ENCODE data around the gene DENND4B.
"Not testable (repeated sequence)": the region's sequence is repeated elsewhere in the genome, so short reads cannot be mapped to it uniquely, and the experiment has no call there.

Gene DENND4B

GRCh38 chr1:153922076-153922971 lies 24.2 kb downstream of the DENND4B start:
- DNase-seq = no peak

DNA sequence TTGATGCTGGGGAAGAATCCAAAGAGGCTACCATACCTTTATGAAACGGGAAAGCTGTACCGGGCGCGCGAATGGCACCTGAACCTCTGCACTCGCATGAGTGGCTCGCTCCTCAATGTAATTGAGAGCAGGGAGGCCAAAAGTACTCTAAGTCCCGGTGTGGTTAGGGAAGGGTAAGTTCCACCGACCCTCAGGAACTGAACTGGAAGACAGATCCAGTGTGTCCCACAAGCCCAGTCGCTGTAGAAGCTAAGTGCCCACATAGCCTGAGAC lies 24.8 kb downstream of the DENND4B start:
- peak; percentile 13 for DNase-seq

DNA sequence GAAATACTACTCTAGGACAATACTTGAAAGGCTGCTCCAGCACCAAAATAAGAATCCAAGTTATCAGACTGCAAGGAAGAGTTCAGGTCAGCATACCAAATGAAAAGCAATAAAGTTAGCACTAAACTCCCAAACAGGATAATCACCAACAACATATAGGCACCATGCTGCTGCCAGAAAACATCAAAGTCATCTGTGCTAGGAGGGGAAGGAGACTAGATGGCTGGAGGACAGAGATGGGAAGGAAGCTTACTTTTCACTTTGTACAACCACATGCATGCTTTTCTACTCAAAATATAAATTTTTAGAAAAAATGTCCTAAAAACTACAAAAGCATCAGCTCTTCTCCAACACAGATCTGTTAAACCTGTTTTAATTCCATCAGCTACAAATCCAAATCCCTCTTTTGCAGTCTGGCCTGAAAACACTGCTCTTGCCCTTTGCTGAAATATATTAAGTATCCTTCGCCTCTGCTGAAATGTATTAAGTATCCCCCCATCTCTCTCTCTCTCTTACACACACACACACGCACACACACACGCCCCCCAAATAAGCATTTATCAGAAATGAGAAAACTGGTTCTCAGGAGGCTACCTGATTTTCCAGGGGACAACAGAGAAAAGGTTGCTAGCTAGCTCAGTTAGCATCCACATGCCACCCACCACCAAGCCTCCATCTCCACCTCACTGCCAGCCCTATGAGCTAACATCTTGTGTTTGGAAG lies 25.3 kb downstream of the DENND4B start:
- no peak for DNase-seq

DNA sequence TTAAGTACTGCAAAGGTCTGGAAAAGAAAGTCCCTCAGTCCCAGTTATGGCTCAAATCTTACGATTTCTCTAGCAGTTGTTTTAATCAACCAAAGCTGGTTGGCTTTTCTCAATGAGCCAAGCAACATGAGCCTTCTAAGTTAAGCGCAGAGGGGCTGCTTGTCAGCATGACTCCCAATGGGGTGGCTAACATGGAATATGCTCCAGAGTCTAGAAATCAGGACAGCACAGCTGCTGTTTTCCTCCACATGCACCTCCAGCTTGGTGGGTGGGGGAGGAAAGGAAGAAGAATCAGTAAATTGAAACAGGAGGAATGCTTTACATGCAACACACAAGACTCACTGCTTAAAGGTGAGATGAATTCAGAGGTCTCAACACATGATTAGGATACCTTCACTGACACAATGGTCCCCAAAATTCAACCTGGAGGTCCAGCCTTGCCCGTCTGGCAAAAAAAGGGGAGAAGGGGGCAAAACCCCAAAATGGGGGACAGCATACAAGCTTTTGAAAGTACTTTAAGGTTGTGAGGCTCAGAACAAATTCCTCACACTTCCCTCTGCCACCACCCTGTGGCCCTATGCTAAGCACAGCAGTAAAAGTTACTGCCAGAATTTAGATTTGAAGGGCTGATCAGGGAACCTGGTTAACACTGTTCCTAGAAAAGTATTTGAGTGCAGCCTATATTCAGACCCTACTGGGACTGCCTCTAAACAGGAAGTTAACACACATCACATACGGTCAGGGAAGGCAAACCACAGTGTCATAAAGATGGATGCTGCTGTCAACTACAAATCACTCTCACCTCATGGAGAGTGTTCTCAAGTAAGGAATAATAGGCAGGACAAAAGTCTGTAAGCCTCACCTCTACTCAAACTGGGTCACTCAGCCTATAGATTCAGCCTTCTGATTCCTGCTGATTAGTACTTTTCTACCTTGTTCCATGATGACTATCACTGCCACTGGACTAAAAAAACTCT lies 26.4 kb downstream of the DENND4B start:
- no peak for DNase-seq

DNA sequence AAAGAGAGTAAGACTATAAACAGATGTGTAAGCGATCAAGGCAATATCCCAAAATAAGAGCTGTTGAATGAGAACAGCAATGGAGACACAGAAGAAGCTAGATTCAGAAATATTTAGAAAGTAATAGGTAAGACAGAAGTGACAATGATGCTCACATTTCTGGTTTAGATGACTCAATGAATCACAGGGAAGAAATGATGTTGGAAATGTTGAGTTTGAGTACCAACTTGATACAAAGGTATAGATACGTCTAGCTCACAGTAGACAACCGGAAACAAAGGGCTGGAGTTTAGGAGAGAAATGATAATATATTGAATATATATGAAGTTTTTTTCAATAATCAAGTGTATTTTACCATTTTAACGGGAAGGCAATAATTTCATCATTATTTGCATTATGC lies 30.2 kb downstream of the DENND4B start:
- no peak for DNase-seq

GRCh38 chr1:153912349-153912748 lies 34.2 kb downstream of the DENND4B start:
- no peak for DNase-seq

DNA sequence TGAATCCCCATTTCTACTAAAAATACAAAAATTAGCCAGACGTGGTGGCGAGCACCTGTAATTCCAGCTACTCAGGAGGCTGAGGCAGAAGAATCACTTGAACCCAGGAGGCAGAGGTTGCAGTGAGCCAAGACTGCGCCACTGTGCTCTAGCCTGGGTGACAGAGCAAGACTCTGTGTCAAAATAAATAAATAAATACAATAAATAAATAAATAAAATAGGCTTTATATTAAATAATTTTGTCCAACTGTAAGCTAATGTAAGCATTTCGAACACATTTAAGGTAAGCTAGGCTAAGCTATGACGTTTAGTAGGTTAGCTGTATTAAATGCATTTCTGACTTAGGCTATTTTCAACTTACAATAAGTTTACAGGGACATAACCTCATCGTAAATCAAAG lies 36.0 kb downstream of the DENND4B start:
- DNase-seq = not testable (repeated sequence)

DNA sequence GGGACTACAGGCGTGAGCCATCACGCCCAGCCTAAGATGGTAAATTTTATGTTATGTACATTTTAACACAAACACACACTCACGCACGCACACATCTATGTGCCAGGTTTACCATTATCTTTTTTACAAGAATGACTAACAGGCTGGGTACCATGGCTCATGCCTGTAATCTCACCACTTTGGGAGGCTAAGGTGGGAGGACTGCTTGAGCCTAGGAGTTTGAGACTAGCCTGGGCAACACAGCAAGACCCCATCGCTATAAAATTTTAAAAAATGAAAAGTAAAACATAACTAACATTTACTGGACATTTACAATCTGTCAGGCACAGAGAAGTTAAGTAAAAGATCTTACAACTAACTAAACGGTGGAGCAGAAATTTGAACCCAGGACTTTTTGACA lies 38.4 kb downstream of the DENND4B start:
- DNase-seq = no peak

DNA sequence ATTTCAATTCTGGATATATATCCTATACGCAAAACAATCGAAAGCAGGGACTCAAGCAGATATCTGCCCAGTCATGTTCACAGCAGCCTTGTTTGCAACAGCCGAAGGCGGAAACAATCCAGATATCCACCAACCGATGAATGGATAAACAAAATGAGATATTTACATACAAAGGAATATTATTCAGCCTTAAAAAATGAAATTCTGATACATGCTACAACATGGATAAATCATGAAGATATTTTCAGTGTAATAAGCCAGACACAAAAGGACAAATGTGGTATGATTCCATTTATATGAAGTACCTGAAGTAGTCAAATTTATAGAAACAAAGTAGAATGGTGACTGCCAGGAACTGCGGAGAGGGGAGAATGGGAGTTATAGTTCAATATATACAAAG lies 39.4 kb downstream of the DENND4B start:
- DNase-seq = no peak

GRCh38 chr1:153906396-153906795 lies 40.1 kb downstream of the DENND4B start:
- DNase-seq = no peak

DNA sequence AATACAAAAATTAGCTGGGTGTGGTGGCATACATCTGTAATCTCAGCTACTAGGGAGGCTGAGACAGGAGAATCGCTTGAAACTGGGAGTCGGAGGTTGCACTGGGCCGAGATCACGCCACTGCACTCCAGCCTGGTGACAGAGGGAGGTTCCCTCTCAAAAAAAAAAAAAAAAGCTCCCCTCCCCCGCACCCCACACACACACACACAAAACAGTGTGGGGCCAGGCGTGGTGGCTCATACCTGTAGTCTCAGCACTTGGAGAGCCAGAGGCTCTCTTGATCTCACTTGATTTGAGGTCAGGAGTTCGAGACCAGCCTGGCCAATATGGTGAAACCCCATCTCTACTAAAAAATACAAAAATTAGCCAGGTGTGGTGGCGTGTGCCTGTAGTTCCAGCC lies 40.6 kb downstream of the DENND4B start:
- DNase-seq = not testable (repeated sequence)

- DNase-seq = no peak
These were observed 42.6 kb downstream of the DENND4B start for GRCh38 chr1:153903841-153904455.

- DNase-seq = no peak
These were observed 47.0 kb downstream of the DENND4B start for GRCh38 chr1:153899509-153899908.

- DNase-seq = not testable (repeated sequence)
These were observed 50.7 kb downstream of the DENND4B start for GRCh38 chr1:153895866-153896265.

DNA sequence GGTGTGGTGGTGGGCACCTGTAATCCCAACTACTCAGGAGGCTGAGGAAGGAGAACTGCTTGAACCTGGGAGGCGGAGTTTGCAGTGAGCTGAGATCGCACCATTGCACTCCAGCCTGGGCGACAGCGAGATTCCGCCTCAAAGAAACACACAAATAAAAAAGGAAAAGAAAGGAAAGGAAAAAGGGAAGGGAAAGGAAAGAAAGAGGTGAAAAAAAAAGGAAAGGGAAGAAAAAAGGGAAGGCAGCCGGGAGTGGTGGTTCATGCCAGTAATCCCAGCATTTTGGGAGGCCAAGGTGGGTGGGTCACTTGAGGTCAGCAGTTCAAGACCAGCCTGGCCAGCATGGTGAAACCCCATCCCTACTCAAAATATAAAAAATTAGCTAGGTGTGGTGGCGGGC lies 55.5 kb downstream of the DENND4B start:
- not testable (repeated sequence) for DNase-seq

GRCh38 chr1:153888533-153888932 lies 58.0 kb downstream of the DENND4B start:
- no peak for DNase-seq

GRCh38 chr1:153886127-153886526 lies 60.4 kb downstream of the DENND4B start:
- no peak for DNase-seq

DNA sequence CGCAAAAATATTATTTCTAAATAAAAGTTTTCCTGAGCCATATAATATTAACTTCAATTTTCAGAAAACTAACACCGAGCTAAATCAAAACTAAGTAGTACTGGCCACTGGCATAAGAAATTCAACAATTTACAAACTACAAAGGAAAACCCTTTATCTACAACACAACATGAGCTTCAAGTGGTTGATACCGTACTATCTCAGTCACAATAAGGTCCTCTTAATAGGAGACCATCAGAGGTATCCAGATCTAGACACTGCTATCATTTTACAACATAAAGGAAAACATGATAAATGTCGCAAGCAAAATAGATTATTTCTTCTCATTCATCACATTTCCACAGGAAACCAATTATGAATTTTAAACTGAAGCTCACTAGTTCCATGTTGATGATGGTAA lies 63.3 kb downstream of the DENND4B start:
- DNase-seq = no peak

GRCh38 chr1:153882296-153882912 lies 64.1 kb downstream of the DENND4B start:
- DNase-seq = no peak

- no peak for DNase-seq
These were observed 64.8 kb downstream of the DENND4B start for GRCh38 chr1:153881751-153882150.

DNA sequence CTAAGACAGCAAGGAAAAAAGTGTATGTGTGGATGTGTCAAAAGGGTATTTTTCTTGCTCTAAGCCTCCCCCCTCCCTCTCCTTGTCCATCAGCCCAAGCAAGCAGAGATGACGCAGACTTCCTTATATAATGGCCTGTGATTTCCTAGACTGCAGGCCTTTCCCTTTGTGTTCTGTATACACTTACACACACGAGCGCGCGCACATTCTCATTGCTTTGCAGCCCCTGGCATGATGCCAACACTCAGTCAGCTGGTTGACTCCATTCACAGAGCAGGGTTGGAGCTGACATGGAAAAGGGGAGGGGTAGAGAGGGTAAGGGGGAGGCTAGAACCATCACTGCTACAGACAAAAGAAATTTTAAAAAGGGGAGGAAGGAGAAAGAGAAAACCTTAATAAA lies 65.6 kb downstream of the DENND4B start:
- no peak for DNase-seq

DNA sequence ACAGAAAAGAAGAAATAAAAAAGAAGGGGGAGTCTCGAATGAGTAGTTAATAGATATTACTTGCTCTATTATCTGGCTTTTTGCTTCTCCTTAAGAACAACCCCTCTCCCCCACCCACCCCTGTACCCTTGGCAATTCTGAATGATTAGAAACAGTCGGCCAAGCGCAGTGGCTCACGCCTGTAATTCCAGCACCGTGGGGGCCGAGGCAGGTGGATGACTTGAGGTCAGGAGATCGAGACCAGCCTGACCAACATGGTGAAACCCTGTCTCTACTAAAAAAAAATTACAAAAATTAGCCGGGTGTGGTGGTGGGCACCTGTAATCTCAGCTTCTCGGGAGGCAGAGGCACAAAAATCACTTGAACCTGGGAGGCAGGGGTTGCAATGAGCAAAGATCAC lies 66.5 kb downstream of the DENND4B start:
- no peak for DNase-seq
